Measurements from ENCODE around the gene FANCL.
"Not testable (repeated sequence)": the region's sequence is repeated elsewhere in the genome, so short reads cannot be mapped to it uniquely, and the experiment has no call there.

The FANCL gene

DNA sequence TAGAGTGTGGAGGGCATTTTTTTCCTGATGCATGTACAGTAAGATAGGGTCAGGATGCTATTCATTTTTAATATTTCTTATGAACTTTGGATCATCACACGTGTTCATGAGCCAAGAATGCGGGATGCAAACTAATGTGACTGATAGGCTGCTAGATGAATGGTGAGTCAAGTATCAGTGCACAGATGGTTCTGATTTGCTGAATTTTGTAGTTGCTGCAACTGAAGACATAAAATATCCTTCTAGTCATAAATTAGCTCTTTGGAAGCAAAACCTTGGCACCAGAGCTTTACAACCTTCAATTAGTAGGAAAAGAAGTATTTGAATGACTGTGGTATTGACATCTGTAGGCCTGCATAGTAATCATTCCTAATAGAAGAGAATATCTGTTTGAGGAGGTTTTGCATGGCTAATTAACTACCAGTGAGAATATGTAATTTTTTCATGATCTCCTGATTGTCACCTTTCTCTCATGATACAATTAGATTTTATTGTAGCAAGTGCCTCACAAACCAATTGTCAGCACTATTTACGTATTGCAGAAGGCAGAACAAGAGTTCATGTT lies 100.5 kb downstream of the FANCL start:
- DNase-seq (ENCODE audit: low read depth): no peak

DNA sequence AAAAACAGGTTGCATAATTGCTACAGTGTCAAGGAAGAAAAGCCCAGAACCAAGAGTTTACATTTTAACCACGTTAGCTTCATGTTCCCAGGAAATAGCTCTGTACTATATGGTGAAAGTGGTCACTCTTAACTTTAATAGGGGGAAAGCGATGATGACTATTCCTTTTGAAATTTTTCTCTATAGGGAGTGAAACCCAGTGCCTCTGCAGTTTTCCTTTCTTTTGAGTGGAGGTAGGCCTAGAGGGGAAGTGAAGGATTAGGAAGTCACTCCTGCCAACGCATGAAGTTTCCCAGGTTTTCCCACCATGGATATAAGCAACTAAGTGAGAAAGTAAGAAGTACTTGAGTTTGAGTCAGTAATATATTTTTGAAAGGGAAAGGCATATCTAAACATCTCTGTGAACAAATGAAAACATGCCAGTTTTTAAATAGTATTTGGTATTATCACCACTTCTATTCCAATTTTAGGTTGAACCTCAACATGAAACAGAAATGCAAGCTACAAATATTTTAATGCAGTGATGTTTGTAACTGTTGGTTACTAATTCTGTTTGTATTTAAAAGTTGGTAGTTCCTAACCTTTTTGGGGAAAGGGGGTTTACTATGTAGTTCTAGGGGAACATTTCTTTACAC lies 102.6 kb downstream of the FANCL start:
- no peak for DNase-seq (ENCODE audit: low read depth)

DNA sequence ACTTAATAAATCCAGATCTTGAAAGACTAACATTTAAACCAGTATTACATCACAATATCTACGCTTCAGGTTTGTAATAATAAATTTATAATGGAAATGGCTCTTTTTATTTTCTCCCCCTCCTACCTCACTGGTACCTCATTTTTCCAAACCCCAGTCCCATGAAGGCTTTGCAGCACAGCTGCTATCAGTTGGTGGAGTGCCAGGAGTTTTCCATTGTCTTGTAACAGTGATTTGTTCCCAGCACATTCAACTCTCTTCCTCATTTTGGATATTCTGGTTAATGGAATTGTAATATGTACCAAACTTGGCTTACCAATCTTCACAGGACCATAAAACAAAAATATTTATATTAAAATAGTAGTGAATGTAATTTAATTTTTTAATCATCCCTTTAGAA lies 103.3 kb downstream of the FANCL start:
- no peak for DNase-seq (ENCODE audit: low read depth)

DNA sequence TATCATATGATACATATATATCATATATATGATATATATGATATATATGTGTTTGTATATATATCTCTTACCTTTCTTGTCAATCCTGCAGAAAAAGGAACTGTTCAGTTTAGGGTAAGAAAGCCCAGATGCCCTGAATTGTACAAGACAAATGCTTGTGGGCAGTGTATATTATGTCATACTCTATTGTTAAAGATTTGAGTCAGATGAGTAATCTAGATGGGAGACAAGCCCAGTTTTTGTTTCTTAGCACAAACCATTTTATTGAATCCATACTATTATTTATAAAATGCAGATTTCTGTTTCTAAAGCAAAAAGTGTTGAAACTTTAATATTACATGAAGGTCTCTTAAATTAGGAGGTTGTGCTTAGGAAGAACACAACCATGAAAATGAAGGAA lies 103.9 kb downstream of the FANCL start:
- DNase-seq (ENCODE audit: low read depth): no peak

DNA sequence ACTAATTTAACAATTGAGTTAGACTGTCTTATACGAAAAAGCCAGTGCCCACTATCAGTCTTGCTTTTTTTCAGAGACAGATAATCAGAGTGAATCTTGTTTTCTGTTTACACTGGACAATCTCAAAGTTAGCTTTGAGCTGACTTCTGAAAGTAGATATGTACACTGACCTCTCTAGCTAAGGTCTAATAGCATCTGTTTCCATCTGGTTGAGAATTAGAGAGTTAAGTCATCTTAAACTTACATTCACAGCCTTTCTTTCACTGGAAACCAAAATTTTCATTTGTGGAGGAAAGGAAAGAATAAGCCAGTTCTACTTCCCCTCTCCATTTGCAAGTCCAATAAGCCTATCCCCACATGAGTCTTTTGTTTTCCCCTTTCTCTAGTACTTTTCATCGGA lies 105.3 kb downstream of the FANCL start:
- DNase-seq (ENCODE audit: low read depth): no peak

DNA sequence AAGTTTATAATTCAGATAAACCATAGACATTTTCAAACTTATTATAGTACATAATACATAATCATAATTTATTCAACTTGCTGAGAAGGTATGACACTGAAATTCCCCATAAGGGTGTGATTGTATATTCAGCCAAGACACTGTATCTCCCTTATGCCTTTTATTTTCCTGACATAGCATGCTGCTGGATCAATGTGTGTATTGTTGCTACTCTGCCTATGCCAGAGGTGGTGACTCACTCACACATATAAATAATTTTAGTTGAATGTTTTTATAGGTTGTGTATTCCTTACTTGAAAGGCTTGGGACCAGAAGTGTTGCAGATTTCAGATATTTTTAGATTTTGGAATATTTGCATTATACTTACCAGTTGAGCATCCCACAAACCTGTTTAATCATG lies 107.7 kb downstream of the FANCL start:
- no peak for DNase-seq (ENCODE audit: low read depth)

DNA sequence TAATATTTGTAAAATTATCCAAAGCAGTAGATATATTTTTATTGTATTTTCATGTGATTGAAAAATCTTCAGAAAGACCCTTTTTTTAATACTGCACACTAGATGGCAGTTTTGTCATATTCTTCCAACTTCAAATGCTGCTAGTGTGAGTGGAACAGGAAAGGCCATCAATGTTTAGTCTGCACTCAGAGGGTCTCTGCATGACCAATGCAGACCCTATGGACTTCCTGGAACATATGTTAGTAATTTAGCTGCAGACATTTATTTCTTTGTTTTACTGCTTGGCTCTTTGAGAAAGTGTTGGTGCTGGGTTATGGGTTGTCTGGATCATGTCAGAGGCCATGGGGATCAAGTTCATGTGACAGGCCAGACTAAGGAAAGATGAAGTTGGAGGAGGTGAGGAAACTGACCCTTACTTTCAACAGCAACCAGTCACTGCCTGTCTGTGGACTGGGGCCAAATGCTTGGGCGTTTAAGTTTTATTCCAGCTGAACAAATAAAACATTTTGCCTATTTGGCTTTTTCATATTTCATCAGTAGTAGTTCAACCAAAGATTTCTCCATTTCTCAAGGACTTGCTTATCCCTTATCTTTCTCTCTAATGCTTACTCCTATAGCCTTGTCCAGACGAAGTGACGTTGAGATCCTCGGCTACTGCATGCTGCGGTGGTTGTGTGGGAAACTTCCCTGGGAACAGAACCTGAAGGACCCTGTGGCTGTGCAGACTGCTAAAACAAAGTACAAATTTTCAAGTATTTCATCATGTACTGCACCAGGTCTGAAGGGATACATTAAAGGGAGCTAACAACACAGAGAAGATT lies 109.7 kb downstream of the FANCL start:
- no peak for DNase-seq (ENCODE audit: low read depth)

DNA sequence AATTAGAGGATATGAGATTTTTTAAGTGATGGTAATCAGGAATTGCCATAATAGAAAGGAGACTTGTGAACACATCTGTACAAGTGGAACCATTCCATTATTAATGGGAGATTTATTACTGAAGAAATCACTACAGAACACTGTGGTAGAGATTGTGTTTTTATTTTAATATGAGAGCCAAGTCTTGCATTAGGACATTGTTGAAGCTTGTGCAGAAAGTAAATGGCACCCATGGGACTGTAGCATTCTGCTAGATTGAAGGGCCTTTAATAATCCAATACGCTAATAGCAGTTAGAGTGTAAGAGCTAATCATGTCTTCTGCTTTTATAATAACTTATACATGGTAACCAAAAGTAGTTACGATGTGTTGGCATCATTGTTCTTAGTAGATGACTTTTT lies 110.9 kb downstream of the FANCL start:
- DNase-seq (ENCODE audit: low read depth): no peak

DNA sequence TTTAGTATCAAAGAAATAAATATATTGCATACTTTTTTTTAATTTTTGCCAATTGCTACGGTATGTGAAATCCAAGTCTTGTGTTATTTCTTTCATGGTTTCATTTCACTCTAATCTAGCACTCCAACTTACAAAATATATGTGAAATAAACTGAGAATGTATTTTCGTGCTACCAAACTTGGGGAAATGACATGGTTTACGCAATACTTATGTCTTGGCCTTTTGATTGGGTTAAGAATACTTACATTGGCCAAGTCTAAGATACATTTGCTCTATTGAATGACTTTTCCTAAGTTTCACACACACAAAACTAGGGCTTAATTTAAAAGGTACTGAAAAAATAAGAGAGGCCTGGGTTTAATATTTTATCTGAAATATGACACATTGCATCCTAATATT lies 114.0 kb downstream of the FANCL start:
- no peak for DNase-seq (ENCODE audit: low read depth)

DNA sequence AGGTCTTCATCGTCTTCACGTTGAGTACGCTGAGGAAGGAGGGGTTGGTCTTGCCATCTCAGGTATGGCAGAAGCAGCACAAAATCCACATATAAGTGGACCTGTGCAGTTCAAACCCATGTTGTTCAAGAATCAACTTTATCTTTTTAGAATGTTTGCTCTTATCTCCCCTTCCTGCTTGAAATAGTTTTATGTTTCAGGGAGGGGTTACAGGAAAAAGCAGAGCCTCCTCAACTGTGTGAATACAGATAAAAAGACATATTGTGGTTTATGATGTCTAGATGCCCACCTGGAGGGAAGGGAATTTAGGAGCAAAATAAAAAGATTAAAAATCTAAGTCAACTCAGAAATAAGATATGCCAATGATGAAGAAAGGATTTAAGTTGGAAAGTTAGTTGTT lies 118.6 kb downstream of the FANCL start:
- no peak for DNase-seq (ENCODE audit: low read depth)

DNA sequence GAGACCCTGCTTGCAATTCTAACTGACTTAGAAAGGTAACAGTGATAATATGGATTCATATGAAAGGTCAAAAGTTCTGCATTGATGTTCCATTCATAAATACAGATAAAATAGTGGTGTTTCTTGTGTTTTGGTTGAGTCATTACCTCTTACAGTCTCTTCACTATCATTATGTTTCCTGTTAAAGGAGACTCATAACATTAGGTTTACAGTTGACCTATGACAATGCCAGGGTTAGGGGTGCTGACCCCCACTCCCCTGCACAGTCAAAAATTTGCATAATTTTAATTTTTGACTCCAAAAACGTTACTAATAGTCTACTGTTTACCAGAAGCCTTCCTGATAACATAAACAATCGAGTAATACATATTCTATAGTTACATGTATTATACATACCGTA lies 119.1 kb downstream of the FANCL start:
- no peak for DNase-seq (ENCODE audit: low read depth)

DNA sequence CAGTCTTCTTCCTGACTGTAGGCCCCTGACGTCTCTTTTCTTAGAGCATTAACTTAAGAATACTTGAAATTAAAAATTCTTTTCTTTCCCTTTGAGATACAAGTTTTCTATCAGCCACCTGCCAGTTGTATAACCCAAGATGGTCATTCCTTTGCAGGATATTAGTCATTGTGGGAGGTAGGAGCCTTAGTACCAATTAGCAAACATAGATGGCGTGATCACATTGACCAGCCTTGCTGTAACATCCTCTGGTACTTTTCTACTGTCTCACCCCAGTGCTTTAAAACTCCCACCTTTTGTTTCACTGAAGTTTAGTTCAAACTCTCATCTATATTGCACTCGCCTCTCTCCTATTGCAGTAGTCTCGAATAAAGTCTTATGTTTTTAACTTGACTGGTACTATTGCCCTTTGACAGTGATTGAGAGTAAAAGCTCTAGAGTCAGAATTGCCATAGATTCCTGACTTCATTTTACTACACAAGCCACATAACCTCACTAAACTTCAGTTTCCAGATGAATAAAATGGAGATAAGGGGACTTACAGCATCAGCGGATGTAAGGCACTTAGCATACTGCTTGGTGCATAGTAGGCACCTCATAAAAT lies 120.4 kb downstream of the FANCL start:
- DNase-seq (ENCODE audit: low read depth): no peak

DNA sequence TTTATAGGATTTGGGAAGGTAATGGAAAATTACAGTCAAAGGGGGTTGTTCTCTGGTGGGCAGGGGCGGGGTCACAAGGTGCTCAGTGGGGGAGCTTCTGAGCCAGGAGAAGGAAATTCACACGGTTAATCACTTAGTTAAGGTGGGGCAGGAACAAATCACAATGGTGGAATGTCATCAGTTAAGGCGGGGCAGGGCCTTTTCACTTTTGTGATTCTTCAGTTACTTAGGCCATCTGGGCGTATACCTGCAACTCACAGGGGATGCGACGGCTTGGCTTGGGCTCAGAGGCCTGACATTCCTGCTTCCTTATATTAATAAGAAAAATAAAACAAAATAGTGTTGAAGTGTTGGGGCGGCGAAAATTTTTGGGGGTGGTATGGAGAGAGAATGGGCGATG lies 127.6 kb downstream of the FANCL start:
- not testable (repeated sequence) for DNase-seq (ENCODE audit: low read depth)

DNA sequence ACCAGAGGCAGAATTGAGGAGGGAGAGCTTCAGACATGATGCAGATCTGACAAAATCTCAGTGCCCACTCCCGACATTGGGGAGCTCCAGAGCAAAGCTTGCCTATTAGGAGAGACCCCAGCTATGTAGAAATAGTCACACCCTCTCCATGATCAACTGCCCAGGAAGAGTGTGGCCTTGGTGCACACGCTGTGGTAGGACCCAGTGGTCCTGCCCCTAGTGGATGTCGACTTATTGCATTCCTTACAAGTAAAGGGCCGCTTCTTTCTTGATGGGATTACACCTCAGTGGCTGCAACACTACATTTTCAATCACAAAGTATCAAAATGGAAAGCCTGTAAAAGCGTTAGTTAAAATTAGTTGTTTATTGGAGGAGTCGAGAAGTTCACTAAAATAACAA lies 130.4 kb downstream of the FANCL start:
- DNase-seq (ENCODE audit: low read depth): no peak

DNA sequence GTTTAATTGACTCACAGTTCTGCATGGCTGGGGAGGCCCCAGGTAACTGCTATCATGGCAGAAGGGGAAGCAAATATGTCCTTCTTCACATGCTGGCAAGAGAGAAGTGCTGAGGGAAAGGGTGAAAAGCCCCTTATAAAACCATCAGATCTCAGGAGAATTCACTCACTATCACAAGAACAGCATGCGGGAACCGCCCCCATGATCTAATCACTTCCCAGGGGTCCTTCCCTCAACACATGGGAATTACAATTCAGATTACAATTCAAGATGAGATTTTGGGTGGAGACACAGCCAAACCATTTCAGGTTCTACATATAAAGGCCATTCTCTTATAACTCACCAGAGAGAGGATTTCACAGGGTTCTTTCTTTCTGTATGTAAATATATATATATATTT lies 131.6 kb downstream of the FANCL start:
- DNase-seq (ENCODE audit: low read depth): no peak

Data from T follicular helper cell (primary cell).